WI38 (cell line): ENCODE results near the gene GPR183.

Source experiments
- H3K4me3 ChIP-seq: 2 replicates; pipeline ENCODE4 v1.5.1; 2011; ENCODE audit warnings: low read depth, mild to moderate bottlenecking, control low read depth, low read length
- CTCF ChIP-seq: IDR thresholded peaks from 2 replicates; pipeline ENCODE4 v1.5.1; 2012; ENCODE audit warnings: low read depth, mild to moderate bottlenecking, control low read depth, low read length

Gene GPR183

GRCh38 chr13:99270518-99270917 lies 36.7 kb downstream of the GPR183 start:
- no peak for TF ChIP-seq CTCF
- H3K4me3 ChIP-seq: no peak overlapping the region

GRCh38 chr13:99269627-99270241 lies 37.5 kb downstream of the GPR183 start:
- no peak overlapping the region for H3K4me3 ChIP-seq
- TF ChIP-seq CTCF: peak; percentile 54; the same call in 1 of the 2 replicates

GRCh38 chr13:99268822-99269221 lies 38.4 kb downstream of the GPR183 start:
- TF ChIP-seq CTCF: no peak
- H3K4me3 ChIP-seq: no peak overlapping the region

- no peak for TF ChIP-seq CTCF
- H3K4me3 ChIP-seq: no peak overlapping the region
Measured at GRCh38 chr13:99267927-99268326, 39.3 kb downstream of the GPR183 start.

- TF ChIP-seq CTCF: no peak
- no peak overlapping the region for H3K4me3 ChIP-seq
Measured at GRCh38 chr13:99266827-99267226, 40.4 kb downstream of the GPR183 start.

GRCh38 chr13:99265821-99266426 lies 41.3 kb downstream of the GPR183 start:
- TF ChIP-seq CTCF: peak; percentile 26; the same call in 1 of the 2 replicates
- no peak overlapping the region for H3K4me3 ChIP-seq

- no peak overlapping the region for H3K4me3 ChIP-seq
- TF ChIP-seq CTCF: no peak
Measured at GRCh38 chr13:99265162-99265800, 41.9 kb downstream of the GPR183 start.
